MCF 10A (cell line): ENCODE measurements around the gene RTF2. TPM values are rescaled to one million over a fixed set of nuclear protein-coding genes. Genes with fewer than 3 reads are reported as not detected.

Source experiments
- BruUV-seq: library from RNA; stranded (reverse); fragments of 400-500 nt; replicated peaks from 2 replicates; lab custom pipeline; 2021; lab: Mats Ljungman, UMichigan
- CTCF ChIA-PET: fragments of 300-600 bp; sonication (Branson Sonifier 250); formaldehyde crosslinking; extraction: SDS; loops from one replicate; lab custom pipeline; 2021; ENCODE audit warnings: antibody characterized with exemption, inconsistent platforms; lab: Yijun Ruan, JAX
- POLR2A ChIA-PET: fragments of 300-600, 350-650 bp; sonication (Branson Sonifier 250); formaldehyde crosslinking; extraction: SDS; loops from one replicate; lab custom pipeline; 2020; ENCODE audit warnings: antibody characterized with exemption, inconsistent platforms; lab: Yijun Ruan, JAX
- DNase-seq: peaks from one replicate; pipeline ENCODE4 v3.0.0-alpha.2; 2018; ENCODE audit not compliant: unreplicated experiment
- H3K27ac Mint-ChIP-seq: one replicate; pipeline ENCODE4 v1.8.0; 2022; ENCODE audit warnings: mild to moderate bottlenecking, low read depth, mixed read lengths; ENCODE audit not compliant: unreplicated experiment
- H3K27me3 Mint-ChIP-seq: one replicate; pipeline ENCODE4 v1.8.0; 2022; ENCODE audit warnings: mixed read lengths; ENCODE audit not compliant: insufficient read depth, unreplicated experiment
- H3K36me3 Mint-ChIP-seq: one replicate; pipeline ENCODE4 v1.8.0; 2022; ENCODE audit warnings: mild to moderate bottlenecking, moderate library complexity, mixed read lengths; ENCODE audit not compliant: insufficient read depth, unreplicated experiment
- H3K4me1 Mint-ChIP-seq: one replicate; pipeline ENCODE4 v1.8.0; 2022; ENCODE audit warnings: mixed read lengths; ENCODE audit not compliant: insufficient read depth, unreplicated experiment
- H3K4me3 Mint-ChIP-seq: one replicate; pipeline ENCODE4 v1.8.0; 2022; ENCODE audit warnings: mild to moderate bottlenecking, moderate library complexity, mixed read lengths; ENCODE audit not compliant: unreplicated experiment
- H3K9me3 Mint-ChIP-seq: one replicate; pipeline ENCODE4 v1.8.0; 2022; ENCODE audit warnings: mixed read lengths; ENCODE audit not compliant: unreplicated experiment
- intact Hi-C: fragments of 100-400 bp; cut with micrococcal nuclease; formaldehyde crosslinking; loops from 2 replicates; pipeline ENCODE4 v1.14.1; 2022
- total RNA-seq: library from RNA; stranded (reverse); gene quantifications from 2 replicates; pipeline ENCODE4 v1.2.3, GENCODE V29; 2022
- TF ChIP-seq, protein P1 (sequence below): fragments of 200-600 bp; IDR thresholded peaks from one replicate; pipeline ENCODE4 v1.8.0; 2022; ENCODE audit warnings: antibody characterized with exemption, mild to moderate bottlenecking; ENCODE audit not compliant: unreplicated experiment

RTF2 gene
- total RNA-seq, 1 experiment from 2014 or later, result 66.4 TPM

DNA sequence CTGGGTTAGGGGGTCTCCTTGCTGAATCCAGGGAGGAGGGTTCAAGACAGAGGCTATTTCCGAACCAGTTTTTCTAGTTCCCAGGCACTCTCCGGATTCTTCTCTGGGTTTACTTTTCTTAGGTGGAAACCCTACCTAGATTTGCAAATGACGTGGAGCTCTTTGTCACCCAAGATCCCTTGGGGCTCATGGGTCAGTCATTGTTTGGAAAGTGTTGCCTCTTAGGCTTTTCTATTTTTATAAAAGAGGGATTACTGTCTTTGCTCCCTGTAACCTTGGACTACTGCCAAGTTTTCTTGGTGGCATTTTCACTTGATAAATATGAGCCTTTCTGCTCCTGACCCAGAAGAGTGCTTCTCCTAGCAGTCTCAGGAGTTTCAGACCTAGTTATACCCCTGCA lies 98.2 kb downstream of the RTF2 start:
- no peak for DNase-seq
- H3K4me1 Mint-ChIP-seq, result no peaks in the 10 kb centered on the region
- no peaks in the 10 kb centered on the region for H3K27me3 Mint-ChIP-seq
- no peaks in the 10 kb centered on the region for H3K9me3 Mint-ChIP-seq
- BruUV-seq, result no TSS peak
- POLR2A ChIA-PET, result interaction anchor here (0.9 to 1.2 kb wide), 2 partner anchors 8 to 12 kb away, joined by 3 to 4 read pairs; no protein-coding TSS in a partner anchor
- TF ChIP-seq, protein P1, sequence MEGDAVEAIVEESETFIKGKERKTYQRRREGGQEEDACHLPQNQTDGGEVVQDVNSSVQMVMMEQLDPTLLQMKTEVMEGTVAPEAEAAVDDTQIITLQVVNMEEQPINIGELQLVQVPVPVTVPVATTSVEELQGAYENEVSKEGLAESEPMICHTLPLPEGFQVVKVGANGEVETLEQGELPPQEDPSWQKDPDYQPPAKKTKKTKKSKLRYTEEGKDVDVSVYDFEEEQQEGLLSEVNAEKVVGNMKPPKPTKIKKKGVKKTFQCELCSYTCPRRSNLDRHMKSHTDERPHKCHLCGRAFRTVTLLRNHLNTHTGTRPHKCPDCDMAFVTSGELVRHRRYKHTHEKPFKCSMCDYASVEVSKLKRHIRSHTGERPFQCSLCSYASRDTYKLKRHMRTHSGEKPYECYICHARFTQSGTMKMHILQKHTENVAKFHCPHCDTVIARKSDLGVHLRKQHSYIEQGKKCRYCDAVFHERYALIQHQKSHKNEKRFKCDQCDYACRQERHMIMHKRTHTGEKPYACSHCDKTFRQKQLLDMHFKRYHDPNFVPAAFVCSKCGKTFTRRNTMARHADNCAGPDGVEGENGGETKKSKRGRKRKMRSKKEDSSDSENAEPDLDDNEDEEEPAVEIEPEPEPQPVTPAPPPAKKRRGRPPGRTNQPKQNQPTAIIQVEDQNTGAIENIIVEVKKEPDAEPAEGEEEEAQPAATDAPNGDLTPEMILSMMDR, result no peak
- no peak overlapping the region for H3K4me3 Mint-ChIP-seq
- H3K36me3 Mint-ChIP-seq, result no peaks in the 10 kb centered on the region
- CTCF ChIA-PET, result interaction anchor here (0.5 to 4.6 kb wide), 7 partner anchors 10 to 495 kb away, joined by 3 to 41 read pairs (median 4); no protein-coding TSS in a partner anchor
- no peak overlapping the region for H3K27ac Mint-ChIP-seq
- intact Hi-C loops, result no loop called here

Other genes with a start within 250 kb of the RTF2 start
- gene MC3R, start 219.9 kb upstream of the RTF2 start, total RNA-seq, result not detected in 2 replicates
- gene FAM210B, start 109.7 kb upstream of the RTF2 start, total RNA-seq, result 37.7 and 38.2 TPM in 2 replicates
- 65.8 and 75.3 TPM in 2 replicates for gene AURKA, start 76.4 kb upstream of the RTF2 start, total RNA-seq
- 30.1 and 35.1 TPM in 2 replicates for gene CSTF1, start 76.0 kb upstream of the RTF2 start, total RNA-seq
- not detected in 2 replicates for gene CASS4, start 56.4 kb upstream of the RTF2 start, total RNA-seq
- 0.42 TPM in 1 of 2 replicates, not detected in the other for gene FAM209A, start 56.1 kb downstream of the RTF2 start, total RNA-seq
- gene FAM209B, start 64.6 kb downstream of the RTF2 start, total RNA-seq, result not detected in 2 replicates
- gene TFAP2C, start 160.7 kb downstream of the RTF2 start, total RNA-seq, result 13.2 and 14.9 TPM in 2 replicates